Peyer's patch (tissue), 4 donors: Measurements from ENCODE around the gene UVRAG. TPM values are rescaled to one million over a fixed set of nuclear protein-coding genes. Genes with fewer than 3 reads are reported as not detected.

Experiments used
- DNase-seq, 3 donors: peaks; one replicate each; pipeline ENCODE4 v3.0.0-alpha.2; 2017 to 2019
- H3K27ac ChIP-seq, 4 donors: fragments of 200-600 bp; sonication (generic); one replicate each; pipeline ENCODE4 v1.5.1; 2016 to 2019
- H3K27me3 ChIP-seq, 2 donors: fragments of 200-600 bp; sonication (generic); one replicate each; pipeline ENCODE4 v1.5.1; 2019
- H3K36me3 ChIP-seq, 3 donors: fragments of 200-600 bp; sonication (generic); one replicate each; pipeline ENCODE4 v1.5.1; 2016 to 2019
- H3K4me1 ChIP-seq, 4 donors: fragments of 200-600 bp; sonication (generic); one replicate each; pipeline ENCODE4 v1.5.1; 2016 to 2019
- H3K4me3 ChIP-seq, 4 donors: fragments of 200-600 bp; sonication (generic); 1 replicate in 3 of 4; 2 replicates in 1 of 4; pipeline ENCODE4 v1.5.1; 2016 to 2019; ENCODE audit warnings: mild to moderate bottlenecking in 1 of 4
- H3K9me3 ChIP-seq, 4 donors: fragments of 200-600 bp; sonication (generic); one replicate each; pipeline ENCODE4 v1.5.1; 2016 to 2019; ENCODE audit warnings: mild to moderate bottlenecking in 1 of 4
- POLR2A ChIP-seq, 2 donors: fragments of 450-650 bp; IDR thresholded peaks; one replicate each; pipeline ENCODE4 v1.5.1; 2017; ENCODE audit warnings: antibody characterized with exemption in 2 of 2, mild to moderate bottlenecking in 2 of 2, moderate library complexity in 2 of 2
- total RNA-seq, 4 donors: library from RNA; depleted of rRNA; stranded (reverse); fragments of >200 nt; gene quantifications; one replicate each; pipeline ENCODE4 v1.1.0, GENCODE V29; 2016
- TF ChIP-seq, protein P1 (sequence below), 6 experiments: fragments of 450-650 bp in 4 of 6; fragments of 200-600 bp in 2 of 6; sonication (generic) in 1 of 6; IDR thresholded peaks; one replicate each; pipeline ENCODE4 v1.5.1; 2017 to 2019; ENCODE audit warnings: antibody characterized with exemption in 6 of 6, mild to moderate bottlenecking in 3 of 6, moderate library complexity in 1 of 6

The UVRAG gene
- total RNA-seq, 4 donors from 2014 or later = 13.8 to 64.4 (median 22.1) TPM

DNA sequence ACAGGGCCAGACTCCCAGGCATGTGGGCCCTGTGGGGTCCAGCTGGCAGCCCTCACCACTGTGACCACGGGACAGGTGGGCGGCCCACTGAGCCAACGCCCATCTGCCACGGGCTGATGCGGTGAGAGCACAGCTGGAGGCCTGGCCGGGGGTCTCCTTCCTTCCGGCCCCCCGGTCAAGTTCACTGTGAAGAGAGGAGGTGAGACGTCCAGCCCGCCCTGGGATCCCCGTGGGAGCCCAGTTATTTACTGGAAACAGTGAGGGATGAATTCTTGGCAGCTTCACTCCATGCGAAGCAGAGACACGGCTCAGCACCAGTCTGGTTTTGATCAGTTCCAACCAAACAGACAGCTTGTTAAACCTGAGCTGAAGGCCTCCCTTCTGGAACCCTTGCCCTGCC is 352.6 kb downstream of the UVRAG start:
- no peak overlapping the region for H3K27ac ChIP-seq
- H3K27me3 ChIP-seq = no peaks in the 10 kb centered on the region
- H3K36me3 ChIP-seq = no peaks in the 10 kb centered on the region
- TF ChIP-seq, protein P1, sequence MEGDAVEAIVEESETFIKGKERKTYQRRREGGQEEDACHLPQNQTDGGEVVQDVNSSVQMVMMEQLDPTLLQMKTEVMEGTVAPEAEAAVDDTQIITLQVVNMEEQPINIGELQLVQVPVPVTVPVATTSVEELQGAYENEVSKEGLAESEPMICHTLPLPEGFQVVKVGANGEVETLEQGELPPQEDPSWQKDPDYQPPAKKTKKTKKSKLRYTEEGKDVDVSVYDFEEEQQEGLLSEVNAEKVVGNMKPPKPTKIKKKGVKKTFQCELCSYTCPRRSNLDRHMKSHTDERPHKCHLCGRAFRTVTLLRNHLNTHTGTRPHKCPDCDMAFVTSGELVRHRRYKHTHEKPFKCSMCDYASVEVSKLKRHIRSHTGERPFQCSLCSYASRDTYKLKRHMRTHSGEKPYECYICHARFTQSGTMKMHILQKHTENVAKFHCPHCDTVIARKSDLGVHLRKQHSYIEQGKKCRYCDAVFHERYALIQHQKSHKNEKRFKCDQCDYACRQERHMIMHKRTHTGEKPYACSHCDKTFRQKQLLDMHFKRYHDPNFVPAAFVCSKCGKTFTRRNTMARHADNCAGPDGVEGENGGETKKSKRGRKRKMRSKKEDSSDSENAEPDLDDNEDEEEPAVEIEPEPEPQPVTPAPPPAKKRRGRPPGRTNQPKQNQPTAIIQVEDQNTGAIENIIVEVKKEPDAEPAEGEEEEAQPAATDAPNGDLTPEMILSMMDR (IDR thresholded peaks at IDR 0.05) = no peak
- TF ChIP-seq POLR2A (IDR thresholded peaks at IDR 0.05) = no peak
- no peaks in the 10 kb centered on the region for H3K4me1 ChIP-seq
- no peak overlapping the region for H3K4me3 ChIP-seq
- DNase-seq = no peak
- H3K9me3 ChIP-seq = no peaks in the 10 kb centered on the region

GRCh38 chr11:76169473-76169896 is 354.5 kb downstream of the UVRAG start:
- no peaks in the 10 kb centered on the region for H3K9me3 ChIP-seq
- no peak overlapping the region for H3K27ac ChIP-seq
- no peak overlapping the region for H3K4me3 ChIP-seq
- no peaks in the 10 kb centered on the region for H3K36me3 ChIP-seq
- TF ChIP-seq, protein P1 (IDR thresholded peaks at IDR 0.05) = no peak
- TF ChIP-seq POLR2A (IDR thresholded peaks at IDR 0.05) = no peak
- H3K27me3 ChIP-seq = no peaks in the 10 kb centered on the region
- no peaks in the 10 kb centered on the region for H3K4me1 ChIP-seq
- DNase-seq = no peak

DNA sequence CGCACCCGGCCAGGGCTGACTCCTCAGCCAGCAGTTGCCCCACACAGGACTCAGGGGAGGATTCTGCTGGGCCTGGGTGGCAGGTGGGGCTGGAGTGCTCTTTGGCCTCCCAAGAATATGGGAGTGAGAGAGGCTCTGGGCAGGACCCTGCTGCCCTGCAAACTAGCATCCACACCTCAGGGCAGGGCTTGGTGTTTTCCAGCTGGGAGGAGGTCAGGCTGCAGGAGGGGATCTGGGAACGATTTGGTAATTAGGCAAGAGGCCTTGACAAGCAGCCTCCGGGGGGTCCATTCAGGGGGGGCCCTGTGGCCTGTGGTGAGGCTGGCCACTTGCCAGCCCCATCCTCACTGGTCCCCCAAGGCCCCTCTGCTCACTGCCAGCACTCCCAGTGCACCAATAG is 355.5 kb downstream of the UVRAG start:
- no peak for DNase-seq
- H3K9me3 ChIP-seq = no peaks in the 10 kb centered on the region
- no peaks in the 10 kb centered on the region for H3K36me3 ChIP-seq
- H3K4me1 ChIP-seq = no peaks in the 10 kb centered on the region
- H3K27me3 ChIP-seq = no peaks in the 10 kb centered on the region
- TF ChIP-seq, protein P1 (IDR thresholded peaks at IDR 0.05) = no peak
- no peak for TF ChIP-seq POLR2A (IDR thresholded peaks at IDR 0.05)
- no peak overlapping the region for H3K4me3 ChIP-seq
- no peak overlapping the region for H3K27ac ChIP-seq

- Histone ChIP-seq H3K4me1 (no peaks in the 10 kb centered on the region), H3K27me3 (no peaks in the 10 kb centered on the region), H3K4me3 (no peak overlapping the region), H3K27ac (no peak overlapping the region), H3K9me3 (no peaks in the 10 kb centered on the region), H3K36me3 (no peaks in the 10 kb centered on the region)
- no peak for DNase-seq
- TF ChIP-seq, protein P1 (IDR thresholded peaks at IDR 0.05) = no peak
- no peak for TF ChIP-seq POLR2A (IDR thresholded peaks at IDR 0.05)
Measured at GRCh38 chr11:76172583-76172982, 357.6 kb downstream of the UVRAG start.

DNA sequence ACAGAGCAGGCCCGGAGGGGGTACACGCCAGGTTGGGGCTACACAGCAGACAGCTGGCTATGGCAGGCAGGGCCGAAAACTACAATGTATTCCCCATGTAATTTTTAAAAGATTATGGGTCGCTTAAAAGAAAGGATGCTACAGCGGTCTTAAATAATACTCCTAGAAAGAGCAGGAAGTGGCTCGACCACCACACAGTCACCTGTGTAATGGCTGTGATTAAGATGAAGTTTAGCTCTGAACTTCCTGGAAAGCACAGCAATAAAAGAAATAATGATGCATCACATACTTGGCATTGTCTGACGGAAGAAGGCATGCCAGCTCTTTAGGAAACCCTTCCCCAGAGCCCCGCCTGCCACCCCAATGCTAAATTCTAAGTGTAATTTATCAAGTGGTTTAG is 358.7 kb downstream of the UVRAG start:
- DNase-seq = no peak
- Histone ChIP-seq H3K27me3 (no peaks in the 10 kb centered on the region), H3K27ac (no peak overlapping the region), H3K4me1 (no peaks in the 10 kb centered on the region), H3K9me3 (no peaks in the 10 kb centered on the region), H3K4me3 (no peak overlapping the region), H3K36me3 (no peaks in the 10 kb centered on the region)
- TF ChIP-seq, protein P1 (IDR thresholded peaks at IDR 0.05) = no peak
- no peak for TF ChIP-seq POLR2A (IDR thresholded peaks at IDR 0.05)

- Histone ChIP-seq H3K27me3 (no peaks in the 10 kb centered on the region), H3K27ac (no peak overlapping the region), H3K36me3 (no peaks in the 10 kb centered on the region), H3K4me1 (no peaks in the 10 kb centered on the region), H3K9me3 (no peaks in the 10 kb centered on the region), H3K4me3 (no peak overlapping the region)
- no peak for DNase-seq
- TF ChIP-seq, protein P1 (IDR thresholded peaks at IDR 0.05) = no peak
- no peak for TF ChIP-seq POLR2A (IDR thresholded peaks at IDR 0.05)
Measured at GRCh38 chr11:76174330-76174729, 359.3 kb downstream of the UVRAG start.
